Measurements from ENCODE around the gene ASNS.

GRCh38 chr7:97845622-97846203, 26.5 kb downstream of the ASNS start:
- TF ChIP-seq POLR2A (IDR thresholded peaks at IDR 0.05; ENCODE audit: low read length) (no peak), GATA1 (IDR thresholded peaks at IDR 0.05; ENCODE audit: low read depth, low read length) (no peak)
